ENCODE data around the gene ELMO3.

The ELMO3 gene

DNA sequence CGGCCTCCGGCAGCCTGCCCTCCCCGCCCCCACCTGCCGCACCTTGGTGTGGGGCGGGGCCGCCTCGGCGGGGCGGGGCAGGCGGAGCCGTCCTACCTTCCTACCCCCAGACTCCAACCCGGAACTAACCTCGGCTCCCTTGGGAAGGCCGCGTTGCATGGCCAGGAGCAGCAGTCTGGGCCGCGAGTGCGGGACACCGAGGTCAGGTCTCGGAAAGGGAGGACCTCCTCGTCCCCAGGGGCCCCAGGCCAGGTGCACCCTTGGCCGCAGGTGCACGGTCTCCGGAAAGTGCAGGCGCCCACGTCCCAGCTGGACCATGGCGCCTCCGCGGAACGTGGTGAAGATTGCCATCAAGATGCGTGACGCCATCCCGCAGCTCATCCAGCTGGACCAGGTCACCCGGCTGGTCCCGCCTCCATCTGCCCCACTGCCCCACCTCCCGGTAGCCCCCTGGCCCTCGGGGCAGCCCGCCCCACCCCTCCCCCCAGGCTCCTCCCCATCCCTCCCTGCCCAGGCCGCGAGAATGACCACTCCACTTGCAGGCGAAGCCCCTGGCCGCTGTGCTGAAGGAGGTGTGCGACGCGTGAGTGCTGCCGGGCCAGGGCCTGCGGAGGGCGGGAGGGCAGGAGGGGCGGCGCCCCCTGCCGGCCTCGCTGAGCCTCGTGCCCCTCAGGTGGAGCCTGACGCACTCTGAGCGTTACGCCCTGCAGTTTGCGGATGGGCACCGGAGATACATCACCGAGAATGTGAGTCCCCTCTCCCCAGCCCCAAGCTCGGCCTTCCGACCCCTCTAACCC is at the start of gene ELMO3:
Gene ELMO3 (plus strand): TSS at position 121 of the 797 bp plus-strand sequence. CDS start 196 bp downstream, at position 317.
- no peak for DNase-seq

GRCh38 chr16:67149276-67150046 is 49.5 kb upstream of the ELMO3 start:
- no peak for DNase-seq

- DNase-seq = peak; percentile 62
Measured at GRCh38 chr16:67150047-67150832, 48.7 kb upstream of the ELMO3 start.

- peak; percentile 80 for DNase-seq
Measured at GRCh38 chr16:67150833-67151396, 48.0 kb upstream of the ELMO3 start, which contains the start of gene B3GNT9. B3GNT9 (minus strand) TSS chr16:67150998; CDS start chr16:67150485, 513 bp downstream.

- DNase-seq = no peak
Measured at GRCh38 chr16:67151431-67152097, 47.4 kb upstream of the ELMO3 start.

DNA sequence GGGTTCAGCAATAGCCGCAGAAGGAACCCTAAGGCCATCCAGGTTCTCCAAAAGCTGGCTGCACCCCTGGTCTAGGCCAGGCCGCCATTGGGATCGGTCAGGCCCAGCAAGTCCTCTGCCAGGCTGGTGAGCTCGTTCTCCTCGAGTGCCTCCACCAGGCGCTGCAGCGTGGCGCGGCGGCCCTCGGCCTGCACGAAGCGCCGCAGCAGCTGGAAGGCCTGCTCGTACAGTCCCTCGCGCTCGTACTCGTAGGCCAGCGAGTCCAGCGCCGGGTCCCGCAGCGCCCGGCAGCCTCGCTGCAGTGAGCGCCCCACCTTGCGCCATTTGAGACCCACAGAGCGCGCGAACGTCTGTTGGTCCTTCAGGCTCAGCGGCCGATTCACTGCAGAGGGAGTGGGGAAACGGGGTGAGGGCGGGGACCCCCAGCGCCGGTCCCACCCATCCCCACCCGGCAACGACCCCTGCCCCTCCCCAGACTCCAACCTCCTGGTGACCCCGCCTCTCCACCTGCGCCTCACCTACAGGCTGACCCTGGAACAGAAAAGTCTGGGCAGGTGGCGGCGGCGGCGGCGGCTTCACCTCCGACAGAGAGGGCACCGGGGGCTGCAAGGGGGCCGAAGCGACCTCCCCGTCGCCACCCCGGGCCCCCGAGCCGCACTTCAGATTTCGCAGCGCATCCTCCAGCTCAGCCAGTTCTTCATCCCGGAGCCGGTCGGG is 44.2 kb upstream of the ELMO3 start:
- DNase-seq = no peak

GRCh38 chr16:67155295-67156142 is 43.4 kb upstream of the ELMO3 start:
- peak; percentile 72 for DNase-seq

DNA sequence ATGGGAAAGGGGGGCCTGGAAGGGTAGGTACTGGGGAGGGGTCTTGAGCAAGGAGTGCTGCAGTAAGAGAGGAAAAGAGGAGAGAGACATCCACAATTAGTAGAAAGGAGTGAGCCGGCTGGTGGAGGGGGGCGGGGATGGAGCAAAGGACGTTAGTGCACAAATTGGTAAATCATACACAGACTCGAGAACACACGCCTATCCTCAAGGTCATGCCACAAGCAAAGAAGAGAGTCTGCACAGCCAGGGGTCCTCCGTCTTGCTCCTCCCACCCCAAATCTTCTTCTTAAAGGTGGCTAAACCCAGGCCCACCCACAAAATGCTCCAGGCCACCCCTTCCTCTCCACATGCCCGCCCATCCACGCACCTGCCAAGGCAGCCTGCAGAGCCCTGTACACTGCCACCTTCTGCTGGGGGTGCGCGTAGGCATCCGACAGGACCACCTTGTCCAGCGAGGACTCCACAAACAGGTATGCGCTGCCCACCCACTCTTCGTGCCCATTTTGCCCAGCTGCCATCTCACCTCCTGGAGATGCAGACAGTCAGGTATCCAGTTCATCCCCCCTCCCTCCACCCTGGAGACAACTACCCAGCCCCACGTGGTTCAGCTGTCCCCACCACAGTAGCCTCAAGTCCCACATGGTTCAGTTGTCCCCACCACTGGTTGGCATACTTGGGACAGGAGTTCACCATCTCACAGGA is 42.6 kb upstream of the ELMO3 start:
- DNase-seq = no peak

DNA sequence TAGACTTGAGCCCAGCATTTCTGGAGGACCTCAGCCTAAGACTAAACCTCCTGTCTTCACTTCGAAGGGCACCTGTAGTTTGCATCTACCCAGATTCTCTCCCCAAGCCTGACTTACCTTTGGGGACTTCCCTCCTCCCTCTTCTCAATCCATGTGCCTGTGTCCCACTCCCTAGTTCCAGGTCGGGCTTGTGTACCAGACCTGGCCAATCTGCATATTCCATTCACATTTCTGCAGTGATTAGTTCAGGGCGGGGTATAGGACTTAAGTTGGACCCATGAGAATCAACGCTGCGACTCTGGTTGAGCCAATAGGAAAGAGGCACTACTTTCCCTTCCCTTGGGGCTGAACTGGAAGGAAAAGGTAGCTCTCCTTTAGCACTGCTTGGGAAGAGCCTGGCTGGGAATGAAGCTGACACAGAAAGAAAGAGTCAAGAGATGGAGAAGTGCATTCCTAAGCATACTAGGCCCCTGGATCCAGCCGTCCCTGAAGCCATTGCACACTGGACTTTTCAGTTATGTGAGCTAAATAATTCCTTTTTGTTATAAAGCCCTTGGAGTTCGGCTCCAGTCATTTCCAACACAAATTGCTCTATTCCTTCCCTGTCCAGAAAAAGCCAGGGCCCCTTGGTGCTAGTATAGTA is 41.7 kb upstream of the ELMO3 start:
- DNase-seq = no peak

DNA sequence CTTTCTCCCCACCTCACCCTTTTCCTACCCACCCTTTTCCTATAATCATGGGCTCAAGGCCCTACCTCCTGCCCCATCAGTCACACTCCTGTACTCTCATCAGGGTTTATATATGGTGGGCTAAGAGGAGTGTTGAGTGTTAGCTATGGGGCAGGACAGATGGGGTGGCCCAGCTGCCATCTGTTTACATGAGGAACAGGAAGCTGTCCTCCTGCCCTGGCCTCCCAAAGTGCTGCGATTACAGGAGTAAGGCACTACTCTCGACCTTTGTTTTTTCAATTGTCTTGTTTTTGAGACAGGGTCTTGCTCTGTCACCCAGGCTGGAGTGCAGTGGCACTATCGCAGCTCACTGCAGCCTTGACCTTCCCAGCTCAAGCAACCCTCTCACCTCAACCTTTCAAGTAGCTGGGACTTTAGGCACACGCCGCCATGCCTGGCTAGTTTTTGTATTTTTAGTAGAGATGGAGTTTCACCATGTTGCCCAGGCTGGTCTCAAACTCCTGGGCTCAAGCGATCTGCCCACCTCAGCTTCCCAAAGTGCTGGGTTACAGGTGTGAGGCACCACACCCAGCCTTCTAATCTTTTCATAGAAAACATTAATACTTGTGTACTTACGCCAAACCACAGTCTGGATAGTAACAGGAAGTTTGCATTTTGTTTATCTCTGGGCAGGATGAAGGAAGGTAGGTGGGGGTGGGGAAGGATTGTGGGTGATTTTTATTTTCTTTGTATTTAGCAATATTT is 40.9 kb upstream of the ELMO3 start:
- no peak for DNase-seq

DNA sequence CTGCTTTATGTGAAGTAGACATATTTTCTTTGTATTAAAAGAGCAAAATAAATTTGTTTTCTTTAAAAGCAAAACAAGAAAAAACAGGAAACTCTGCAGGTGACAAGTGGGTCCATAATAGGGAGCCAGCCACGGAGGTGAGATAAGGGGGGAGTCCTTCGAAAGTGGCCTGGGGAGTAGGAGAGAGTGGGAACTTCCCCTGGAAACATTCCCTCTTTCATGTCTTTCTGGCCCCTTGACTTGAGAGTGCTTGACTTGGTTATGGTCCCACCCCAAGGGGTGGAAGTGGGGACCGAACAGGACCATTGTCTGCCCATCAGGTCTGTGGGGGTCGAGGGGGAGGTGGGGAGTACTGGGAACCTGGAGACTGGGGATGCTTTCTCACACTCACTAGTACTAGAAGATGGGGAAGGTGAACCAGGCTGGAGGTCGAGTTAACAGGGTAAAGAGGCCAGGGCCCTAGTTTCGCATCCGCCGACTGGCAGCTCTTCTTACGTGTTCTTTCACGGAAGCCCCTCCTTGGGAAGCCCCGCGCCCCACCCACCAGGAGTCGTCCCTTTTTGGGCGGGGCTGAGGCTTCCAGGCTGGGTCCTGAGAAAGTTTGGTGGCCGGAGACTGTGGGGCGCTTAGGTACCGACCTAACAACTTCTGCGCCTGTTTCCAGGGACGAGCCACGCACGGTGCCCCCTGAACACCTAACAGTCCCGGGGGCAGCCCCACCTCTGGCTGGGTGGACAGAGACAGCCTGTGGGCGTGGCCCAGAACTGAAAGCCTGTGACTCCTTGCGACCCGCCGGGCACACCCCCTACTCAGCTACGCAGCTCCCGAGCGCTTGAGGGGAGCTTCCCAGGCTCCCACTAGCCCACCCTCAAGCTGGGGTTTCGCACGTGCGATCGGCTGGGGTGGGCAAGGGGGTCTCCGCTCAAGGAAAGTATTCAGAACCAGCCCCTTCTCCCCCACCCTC is 40.0 kb upstream of the ELMO3 start:
- DNase-seq = peak; percentile 59

DNA sequence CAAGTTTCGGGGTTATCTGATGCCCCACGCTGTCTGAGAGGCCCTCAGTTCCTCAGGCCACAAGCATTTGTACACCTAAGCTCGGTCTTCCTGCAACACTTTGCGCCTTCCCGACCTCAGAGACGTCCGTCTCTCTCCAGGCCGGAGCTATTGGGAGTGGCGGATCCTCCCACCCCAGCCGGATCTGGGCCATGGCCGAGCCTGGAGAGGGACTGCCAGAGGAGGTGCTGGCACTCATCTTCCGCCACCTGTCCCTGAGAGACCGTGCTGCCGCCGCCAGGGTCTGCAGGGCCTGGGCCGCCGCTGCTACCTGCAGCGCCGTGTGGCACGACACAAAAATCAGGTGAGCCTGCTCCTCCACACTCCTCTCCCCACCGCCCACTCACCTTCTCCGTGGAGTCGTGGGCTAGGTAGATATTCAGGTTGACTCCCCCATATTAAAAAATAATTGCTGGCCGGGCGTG is 37.3 kb upstream of the ELMO3 start:
- DNase-seq = no peak

- no peak for DNase-seq
Measured at GRCh38 chr16:67162506-67163163, 36.3 kb upstream of the ELMO3 start.

DNA sequence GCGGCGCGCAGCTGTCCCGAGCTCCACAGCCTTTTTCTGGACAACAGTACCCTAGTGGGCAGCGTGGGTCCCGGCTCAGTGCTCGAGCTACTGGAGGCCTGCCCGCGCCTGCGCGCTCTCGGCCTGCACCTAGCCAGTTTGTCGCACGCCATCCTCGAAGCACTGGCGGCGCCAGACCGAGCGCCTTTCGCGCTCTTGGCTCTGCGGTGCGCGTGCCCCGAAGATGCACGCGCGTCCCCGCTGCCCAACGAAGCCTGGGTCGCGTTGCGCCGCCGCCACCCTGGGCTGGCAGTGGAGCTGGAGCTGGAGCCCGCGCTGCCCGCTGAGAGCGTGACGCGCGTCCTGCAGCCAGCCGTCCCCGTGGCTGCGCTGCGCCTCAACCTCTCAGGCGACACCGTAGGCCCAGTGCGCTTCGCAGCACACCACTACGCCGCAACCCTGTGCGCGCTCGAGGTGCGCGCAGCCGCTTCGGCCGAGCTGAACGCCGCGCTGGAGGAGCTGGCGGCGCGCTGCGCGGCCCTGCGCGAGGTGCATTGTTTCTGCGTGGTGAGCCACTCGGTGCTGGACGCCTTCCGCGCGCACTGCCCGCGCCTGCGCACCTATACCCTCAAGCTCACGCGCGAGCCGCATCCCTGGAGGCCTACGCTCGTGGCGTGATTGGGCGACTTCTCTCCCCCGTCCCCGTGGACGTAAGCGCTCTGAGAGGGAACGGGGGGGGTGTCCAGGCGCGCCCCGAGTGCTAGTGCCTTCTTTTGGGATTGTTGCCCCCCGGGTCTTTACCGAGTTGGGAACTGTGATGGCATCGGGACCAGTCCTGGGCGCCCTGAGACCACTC is 35.5 kb upstream of the ELMO3 start:
- peak; percentile 48 for DNase-seq

- DNase-seq = no peak
Measured at GRCh38 chr16:67163999-67164558, 34.9 kb upstream of the ELMO3 start.

Data from EL (cell line).